Lower leg skin (tissue), 3 donors: ENCODE results near the gene LIME1.

Experiments used
- CTCF ChIP-seq, 3 donors: fragments of 450-650 bp; IDR thresholded peaks; one replicate each; pipeline ENCODE4 v1.5.1; 2016; ENCODE audit warnings: antibody characterized with exemption in 3 of 3, mild to moderate bottlenecking in 3 of 3, moderate library complexity in 2 of 3
- POLR2A ChIP-seq, 2 donors: fragments of 450-650 bp; IDR thresholded peaks; one replicate each; pipeline ENCODE4 v1.6.1; 2016 to 2017; ENCODE audit warnings: antibody characterized with exemption in 2 of 2, mild to moderate bottlenecking in 1 of 2, moderate library complexity in 1 of 2

- TF ChIP-seq CTCF (IDR thresholded peaks at IDR 0.05) (no peak), POLR2A (IDR thresholded peaks at IDR 0.05) (no peak)
Observed at GRCh38 chr20:63712191-63712590, 24.3 kb upstream of the LIME1 start.
